ENCODE data around the gene TGFB1I1. TPM values are rescaled to one million over a fixed set of nuclear protein-coding genes. Genes with fewer than 3 reads are reported as not detected.
"Not testable (repeated sequence)": the region's sequence is repeated elsewhere in the genome, so short reads cannot be mapped to it uniquely, and the experiment has no call there.

Gene TGFB1I1
- total and polyA plus RNA-seq, 4 donors, result 124 to 240 (median 199) TPM

DNA sequence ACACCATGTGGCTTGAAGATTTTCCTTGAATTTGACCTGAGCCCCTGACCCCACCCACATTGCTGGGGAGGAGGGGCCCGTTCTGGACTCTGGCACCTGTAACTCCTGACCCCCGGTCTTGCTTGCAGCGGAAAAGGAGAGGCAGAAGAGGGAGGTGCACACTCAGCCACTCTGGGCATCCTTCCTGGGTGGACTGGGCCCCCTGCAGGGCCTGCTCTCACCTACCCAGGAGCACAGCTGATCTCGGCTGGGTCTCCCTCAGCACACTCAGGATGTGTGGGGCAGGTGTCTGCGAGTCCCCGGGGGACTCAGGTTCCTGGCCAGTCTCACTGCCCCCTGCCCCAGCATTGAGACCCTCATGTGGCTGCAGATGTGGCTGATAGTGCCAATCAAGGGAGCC is 51.8 kb downstream of the TGFB1I1 start:
- H3K4me1 ChIP-seq (ENCODE audit: control insufficient read depth in 1 of 2, insufficient read depth in 2 of 2, low read length in 2 of 2); DNase-seq; H3K36me3 ChIP-seq (ENCODE audit: control insufficient read depth in 1 of 2, insufficient read depth in 2 of 2, low read length in 1 of 2); ATAC-seq (ENCODE audit: low FRiP score); H3K27me3 ChIP-seq (ENCODE audit: control insufficient read depth in 1 of 2, insufficient read depth in 2 of 2, low read length in 1 of 2); H3K9me3 ChIP-seq (ENCODE audit: control insufficient read depth, low read length); H3K4me3 ChIP-seq (ENCODE audit: low read length in 2 of 2); H3K27ac ChIP-seq (ENCODE audit: low read depth in 1 of 2, low read length in 2 of 2); intact Hi-C loops (cut with DNase I): not testable (repeated sequence)
- WGBS, 2 donors, result 22 to 87% methylated on average over 1 to 4 of the region's 6 CpGs

DNA sequence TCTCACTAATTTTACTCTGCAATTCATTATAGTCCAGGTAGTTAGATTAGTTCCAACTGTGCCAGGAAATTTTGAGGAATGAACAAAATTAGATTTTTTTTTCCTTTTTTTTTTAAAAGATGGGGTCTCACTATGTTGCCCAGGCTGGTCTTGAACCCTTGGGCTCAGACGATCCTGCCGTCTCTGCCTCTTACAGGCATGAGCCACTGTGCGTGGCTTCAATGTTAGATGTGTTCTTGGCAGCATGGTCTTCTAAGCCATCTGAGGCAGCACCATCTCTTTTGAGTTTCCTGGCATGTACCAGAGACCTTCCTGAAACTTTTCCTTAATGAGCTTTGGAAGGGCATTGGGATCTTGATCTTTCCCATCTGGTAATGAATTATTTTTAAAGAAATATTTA is 53.2 kb downstream of the TGFB1I1 start:
- H3K9me3 ChIP-seq (ENCODE audit: control insufficient read depth, low read length), result no peaks in the 10 kb centered on the region
- intact Hi-C loops (cut with DNase I), result no loop called here
- WGBS, 2 donors, result 88% methylated on average over 3 of the region's 3 CpGs
- H3K4me3 ChIP-seq (ENCODE audit: low read length in 2 of 2), result no peak overlapping the region
- H3K27me3 ChIP-seq (ENCODE audit: control insufficient read depth in 1 of 2, insufficient read depth in 2 of 2, low read length in 1 of 2), result no peaks in the 10 kb centered on the region
- no peaks in the 10 kb centered on the region for H3K36me3 ChIP-seq (ENCODE audit: control insufficient read depth in 1 of 2, insufficient read depth in 2 of 2, low read length in 1 of 2)
- H3K27ac ChIP-seq (ENCODE audit: low read depth in 1 of 2, low read length in 2 of 2), result no peak overlapping the region
- DNase-seq (no peak), ATAC-seq (ENCODE audit: low FRiP score) (no peak)
- no peaks in the 10 kb centered on the region for H3K4me1 ChIP-seq (ENCODE audit: control insufficient read depth in 1 of 2, insufficient read depth in 2 of 2, low read length in 2 of 2)

Other genes starting within 250 kb of the TGFB1I1 start
- gene ITGAM, start 212.2 kb upstream of the TGFB1I1 start, total RNA-seq, result 10 to 100 TPM; 15.7 to 40.1 TPM
- gene ITGAM, start 212.2 kb upstream of the TGFB1I1 start, polyA plus RNA-seq, result 1 to 10 TPM in 1 of 2 donors, under 1 TPM in 1; 0.74 to 6.9 TPM
- 10 to 100 TPM; 25.0 to 27.0 TPM for gene ITGAX, start 117.0 kb upstream of the TGFB1I1 start, total RNA-seq
- gene ITGAX, start 117.0 kb upstream of the TGFB1I1 start, polyA plus RNA-seq, result 1 to 10 TPM in 1 of 2 donors, under 1 TPM in 1; 0.79 to 5.1 TPM
- gene ITGAD, start 78.8 kb upstream of the TGFB1I1 start, total RNA-seq, result under 1 TPM; 0.45 to 0.54 TPM
- gene ITGAD, start 78.8 kb upstream of the TGFB1I1 start, polyA plus RNA-seq, result under 1 TPM in 1 of 2 donors, not detected in 1; 0.63 TPM
- gene COX6A2, start 43.8 kb upstream of the TGFB1I1 start, total RNA-seq, result 1 to 10 TPM in 1 of 2 donors, not detected in 1; 3.0 TPM
- gene COX6A2, start 43.8 kb upstream of the TGFB1I1 start, polyA plus RNA-seq, result 10 to 100 TPM in 1 of 2 donors, not detected in 1; 10.6 TPM
- 1 to 10 TPM in 1 of 2 donors, under 1 TPM in 1; 0.68 to 1.9 TPM for gene ZNF843, start 29.4 kb upstream of the TGFB1I1 start, total RNA-seq
- 1 to 10 TPM in 1 of 2 donors, under 1 TPM in 1; 0.50 to 1.0 TPM for gene ZNF843, start 29.4 kb upstream of the TGFB1I1 start, polyA plus RNA-seq
- 1 to 10 TPM; 7.9 to 9.7 TPM for gene ARMC5, start 12.7 kb upstream of the TGFB1I1 start, total RNA-seq
- gene ARMC5, start 12.7 kb upstream of the TGFB1I1 start, polyA plus RNA-seq, result 10 to 100 TPM in 1 of 2 donors, 1 to 10 TPM in 1; 2.1 to 14.1 TPM
- gene SLC5A2, start 11.0 kb downstream of the TGFB1I1 start, total RNA-seq, result under 1 TPM; 0.24 to 0.65 TPM
- gene SLC5A2, start 11.0 kb downstream of the TGFB1I1 start, polyA plus RNA-seq, result 1 to 10 TPM in 1 of 2 donors, not detected in 1; 2.3 TPM
- gene RUSF1, start 36.2 kb downstream of the TGFB1I1 start, total RNA-seq, result 10 to 100 TPM; 50.6 to 62.4 TPM
- 10 to 100 TPM; 15.3 to 71.7 TPM for gene RUSF1, start 36.2 kb downstream of the TGFB1I1 start, polyA plus RNA-seq
- 1 to 10 TPM in 1 of 2 donors, not detected in 1; 4.7 TPM for gene AHSP, start 55.7 kb downstream of the TGFB1I1 start, total RNA-seq
- gene AHSP, start 55.7 kb downstream of the TGFB1I1 start, polyA plus RNA-seq, result not detected

Measured in aorta (tissue), 5 donors.